OCI-LY3 (cell line): Measurements from ENCODE around the gene C5orf34.
"Not testable (repeated sequence)": the region's sequence is repeated elsewhere in the genome, so short reads cannot be mapped to it uniquely, and the experiment has no call there.

Experiments
- H2AFZ ChIP-seq: fragments of 200-600, 300-600 bp; shearing (Covaris generic); 2 replicates; pipeline ENCODE4 v1.6.0; 2014; ENCODE audit warnings: antibody characterized with exemption, low read depth, low read length
- H3K27ac ChIP-seq: fragments of 200-600, 300-600 bp; sonication (generic); 2 replicates; pipeline ENCODE4 v1.5.1; 2014; ENCODE audit warnings: mild to moderate bottlenecking, low read length, moderate library complexity, mixed read lengths
- H3K27me3 ChIP-seq: fragments of 200-600, 300-600 bp; sonication (generic); 2 replicates; pipeline ENCODE4 v1.6.1; 2014; ENCODE audit warnings: low read depth, low read length, mixed read lengths
- H3K36me3 ChIP-seq: fragments of 200-600, 300-600 bp; sonication (generic); replicated peaks from 2 replicates; pipeline ENCODE3; 2014; ENCODE audit warnings: low read depth, low read length, mixed read lengths
- H3K4me1 ChIP-seq: fragments of 300-600, 200-600 bp; sonication (generic); 2 replicates; pipeline ENCODE4 v1.6.1; 2014; ENCODE audit warnings: low read length, mixed read lengths
- H3K4me2 ChIP-seq: fragments of 200-600, 300-600 bp; sonication (generic); 2 replicates; pipeline ENCODE4 v1.6.1; 2014; ENCODE audit warnings: low read length, mixed read lengths
- H3K4me3 ChIP-seq: fragments of 300-600, 200-600 bp; sonication (generic); 2 replicates; pipeline ENCODE4 v1.5.1; 2014; ENCODE audit warnings: antibody characterized with exemption, mild to moderate bottlenecking, low read length, moderate library complexity
- H3K79me2 ChIP-seq: fragments of 300-600, 200-600 bp; shearing (Covaris generic); 2 replicates; pipeline ENCODE4 v1.6.1; 2014; ENCODE audit warnings: mild to moderate bottlenecking, low read length, mixed read lengths
- H3K9ac ChIP-seq: fragments of 300-600, 200-600 bp; shearing (Covaris generic); 2 replicates; pipeline ENCODE4 v1.6.0; 2014; ENCODE audit warnings: mild to moderate bottlenecking, low read length, moderate library complexity
- H3K9me3 ChIP-seq: fragments of 200-600, 300-600 bp; shearing (Covaris generic); 2 replicates; pipeline ENCODE4 v1.6.1; 2014; ENCODE audit warnings: low read length, mixed read lengths; ENCODE audit not compliant: insufficient read depth
- H4K20me1 ChIP-seq: fragments of 200-600, 300-600 bp; sonication (generic); 2 replicates; pipeline ENCODE4 v1.6.1; 2016; ENCODE audit warnings: low read length, mixed read lengths; ENCODE audit not compliant: insufficient read depth
- EZH2phosphoT487 ChIP-seq: fragments of 200-600 bp; shearing (Covaris generic); IDR thresholded peaks from 2 replicates; pipeline ENCODE4 v1.6.1; 2018; ENCODE audit warnings: antibody characterized with exemption, mixed run types, low read depth
- TF ChIP-seq, protein P1 (sequence below): fragments of 200-600, 300-600 bp; sonication (generic); IDR thresholded peaks from 2 replicates; pipeline ENCODE4 v1.5.1; 2014; ENCODE audit warnings: antibody characterized with exemption, low read length, low read depth

The C5orf34 gene

DNA sequence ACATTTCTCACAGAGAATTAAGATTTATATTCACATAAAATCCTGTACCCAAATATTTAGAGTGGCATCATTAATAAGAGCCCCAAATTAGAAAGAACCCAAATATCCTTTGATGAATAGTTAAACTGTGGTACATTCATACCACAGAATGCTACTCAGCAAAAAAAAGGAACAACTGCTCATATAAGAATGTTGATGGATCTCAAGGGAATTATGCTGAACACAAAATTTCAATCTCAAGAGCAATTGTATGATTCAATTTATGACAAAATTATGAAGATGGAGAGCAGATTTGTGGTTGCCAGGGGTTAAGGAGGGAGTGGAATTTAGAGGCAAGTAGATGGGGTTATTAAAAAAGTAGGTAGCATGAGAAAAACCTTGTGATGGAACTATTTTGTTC lies 46.4 kb upstream of the C5orf34 start:
- no peaks in the 10 kb centered on the region for H3K9me3 ChIP-seq
- no peak overlapping the region for H3K4me3 ChIP-seq
- no peaks in the 10 kb centered on the region for H3K27me3 ChIP-seq
- H3K4me2 ChIP-seq, result no peak overlapping the region
- no peaks in the 10 kb centered on the region for H3K36me3 ChIP-seq
- no peak overlapping the region for H3K27ac ChIP-seq
- H3K9ac ChIP-seq, result no peak overlapping the region
- H4K20me1 ChIP-seq, result no peaks in the 10 kb centered on the region
- TF ChIP-seq, protein P1, sequence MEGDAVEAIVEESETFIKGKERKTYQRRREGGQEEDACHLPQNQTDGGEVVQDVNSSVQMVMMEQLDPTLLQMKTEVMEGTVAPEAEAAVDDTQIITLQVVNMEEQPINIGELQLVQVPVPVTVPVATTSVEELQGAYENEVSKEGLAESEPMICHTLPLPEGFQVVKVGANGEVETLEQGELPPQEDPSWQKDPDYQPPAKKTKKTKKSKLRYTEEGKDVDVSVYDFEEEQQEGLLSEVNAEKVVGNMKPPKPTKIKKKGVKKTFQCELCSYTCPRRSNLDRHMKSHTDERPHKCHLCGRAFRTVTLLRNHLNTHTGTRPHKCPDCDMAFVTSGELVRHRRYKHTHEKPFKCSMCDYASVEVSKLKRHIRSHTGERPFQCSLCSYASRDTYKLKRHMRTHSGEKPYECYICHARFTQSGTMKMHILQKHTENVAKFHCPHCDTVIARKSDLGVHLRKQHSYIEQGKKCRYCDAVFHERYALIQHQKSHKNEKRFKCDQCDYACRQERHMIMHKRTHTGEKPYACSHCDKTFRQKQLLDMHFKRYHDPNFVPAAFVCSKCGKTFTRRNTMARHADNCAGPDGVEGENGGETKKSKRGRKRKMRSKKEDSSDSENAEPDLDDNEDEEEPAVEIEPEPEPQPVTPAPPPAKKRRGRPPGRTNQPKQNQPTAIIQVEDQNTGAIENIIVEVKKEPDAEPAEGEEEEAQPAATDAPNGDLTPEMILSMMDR, result no peak
- no peak for TF ChIP-seq EZH2phosphoT487
- H2AFZ ChIP-seq, result no peak overlapping the region
- H3K4me1 ChIP-seq, result peaks cover 30% of the 10 kb centered on the region
- peaks cover 2% of the 10 kb centered on the region for H3K79me2 ChIP-seq

DNA sequence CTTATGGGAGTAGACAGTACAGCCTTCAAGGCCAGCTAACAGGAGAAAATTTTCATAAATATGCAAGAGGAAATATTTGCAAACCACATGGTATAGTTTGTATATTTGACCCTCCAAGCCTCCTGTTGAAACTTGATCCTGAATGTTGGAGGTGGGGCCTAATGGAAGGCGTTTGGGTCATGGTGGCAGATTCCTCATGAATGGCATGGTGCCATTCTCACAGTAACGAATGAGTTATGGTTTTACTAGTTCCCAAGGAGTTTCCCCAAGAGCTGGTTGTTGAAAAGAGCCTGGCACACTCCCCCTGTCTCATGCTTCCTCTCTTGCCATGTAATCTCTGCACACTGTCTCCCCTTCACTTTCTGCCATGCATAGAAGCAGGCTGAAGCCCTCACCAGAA lies 45.2 kb upstream of the C5orf34 start:
- Histone ChIP-seq H3K27ac (no peak overlapping the region), H2AFZ (no peak overlapping the region), H3K27me3 (no peaks in the 10 kb centered on the region), H4K20me1 (no peaks in the 10 kb centered on the region), H3K4me2 (no peak overlapping the region), H3K4me1 (peaks cover 36% of the 10 kb centered on the region), H3K36me3 (peaks cover 2% of the 10 kb centered on the region), H3K79me2 (peaks cover 14% of the 10 kb centered on the region), H3K9me3 (no peaks in the 10 kb centered on the region), H3K4me3 (no peak overlapping the region), H3K9ac (no peak overlapping the region)
- TF ChIP-seq EZH2phosphoT487, result no peak
- TF ChIP-seq, protein P1, result no peak

DNA sequence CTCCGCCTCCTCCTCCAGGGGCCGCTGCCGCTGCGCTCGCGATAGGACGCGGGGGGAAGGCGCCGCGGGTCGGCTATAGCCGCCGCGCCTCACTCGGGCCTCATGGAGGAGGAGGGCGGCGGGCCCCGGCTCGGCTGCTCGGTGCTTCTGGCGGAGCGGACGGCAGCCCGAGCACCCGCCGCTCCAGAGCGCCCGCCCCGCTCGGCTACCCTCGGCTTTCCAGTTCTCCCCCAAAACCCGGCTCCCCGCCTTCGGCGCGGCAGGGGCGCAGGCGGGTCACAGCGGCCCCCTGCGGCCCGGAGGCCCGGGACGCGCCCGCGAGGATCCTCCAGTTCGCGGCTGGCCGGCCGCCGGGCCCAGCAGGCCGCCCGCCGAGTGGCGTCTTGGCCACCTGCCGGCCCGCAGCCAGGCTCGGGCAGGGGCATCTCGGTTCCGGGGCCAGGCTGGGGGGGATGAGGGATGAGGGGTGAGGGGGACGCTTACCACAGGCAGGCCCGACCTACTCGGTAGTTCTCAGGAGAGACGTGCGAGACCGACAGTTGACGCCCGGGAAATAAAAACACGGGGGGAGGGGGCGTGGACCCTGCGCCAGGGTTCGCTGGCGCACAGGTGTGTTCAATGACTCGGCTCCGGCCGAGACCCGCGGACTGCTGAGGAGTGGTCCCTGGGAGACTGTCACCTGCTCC lies 42.1 kb upstream of the C5orf34 start, which contains the start of gene PAIP1:
PAIP1 (minus strand) TSS at position 221 of the 686 bp plus-strand sequence. CDS start 231 bp downstream, outside the sequence.
- H3K9me3 ChIP-seq, result no peaks in the 10 kb centered on the region
- TF ChIP-seq, protein P1, result peak; percentile 48
- TF ChIP-seq EZH2phosphoT487, result no peak
- peak within 1 kb of the TSS; percentile 96 for H3K4me2 ChIP-seq
- peaks cover 29% of the 10 kb centered on the region for H3K36me3 ChIP-seq
- H3K9ac ChIP-seq, result peak within 1 kb of the TSS; percentile 97
- peaks cover 14% of the 10 kb centered on the region; the same call in 1 of the 2 replicates for H4K20me1 ChIP-seq
- peak within 1 kb of the TSS; percentile 80 for H3K27ac ChIP-seq
- H3K79me2 ChIP-seq, result peaks cover 46% of the 10 kb centered on the region
- H2AFZ ChIP-seq, result peak within 1 kb of the TSS; percentile 97
- peaks cover 42% of the 10 kb centered on the region for H3K4me1 ChIP-seq
- peak within 1 kb of the TSS; percentile 85 for H3K4me3 ChIP-seq
- H3K27me3 ChIP-seq, result no peaks in the 10 kb centered on the region

DNA sequence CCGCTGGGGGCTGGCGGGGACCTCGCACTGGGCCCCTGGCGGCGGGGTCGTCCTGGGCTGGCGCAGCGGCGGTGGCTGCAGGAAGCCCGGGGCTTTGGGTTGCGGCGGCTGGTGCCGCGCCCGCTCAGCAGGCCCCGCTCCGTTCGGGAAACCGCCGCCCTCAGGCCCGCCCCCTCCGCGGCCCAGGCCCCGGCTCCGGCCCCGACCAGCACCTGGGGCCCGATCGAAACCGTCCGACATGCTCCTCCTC lies 41.6 kb upstream of the C5orf34 start:
- H3K9me3 ChIP-seq, H3K27me3 ChIP-seq: not testable (repeated sequence)
- Histone ChIP-seq H3K4me1 (peaks cover 41% of the 10 kb centered on the region), H2AFZ (peak overlapping the region; percentile 70; the same call in 1 of the 2 replicates), H3K4me2 (peak overlapping the region; percentile 96; the same call in 1 of the 2 replicates), H3K9ac (peak overlapping the region; percentile 97), H3K36me3 (peaks cover 34% of the 10 kb centered on the region), H3K4me3 (peak overlapping the region; percentile 85), H3K27ac (peak overlapping the region; percentile 80), H3K79me2 (peaks cover 50% of the 10 kb centered on the region), H4K20me1 (peaks cover 14% of the 10 kb centered on the region; the same call in 1 of the 2 replicates)
